SH-SY5Y (cell line): ENCODE results near the gene KRT73.

Experiments
- GATA2 ChIP-seq: IDR thresholded peaks from 2 replicates; pipeline ENCODE4 v1.6.1; 2011; ENCODE audit warnings: mild to moderate bottlenecking, low read depth, low read length
- GATA3 ChIP-seq: IDR thresholded peaks from 2 replicates; pipeline ENCODE4 v1.6.1; 2011; ENCODE audit warnings: low read depth, mild to moderate bottlenecking, low read length, moderate library complexity

The KRT73 gene

GRCh38 chr12:52636189-52636588, 17.8 kb upstream of the KRT73 start:
- TF ChIP-seq GATA2: no peak
- no peak for TF ChIP-seq GATA3

DNA sequence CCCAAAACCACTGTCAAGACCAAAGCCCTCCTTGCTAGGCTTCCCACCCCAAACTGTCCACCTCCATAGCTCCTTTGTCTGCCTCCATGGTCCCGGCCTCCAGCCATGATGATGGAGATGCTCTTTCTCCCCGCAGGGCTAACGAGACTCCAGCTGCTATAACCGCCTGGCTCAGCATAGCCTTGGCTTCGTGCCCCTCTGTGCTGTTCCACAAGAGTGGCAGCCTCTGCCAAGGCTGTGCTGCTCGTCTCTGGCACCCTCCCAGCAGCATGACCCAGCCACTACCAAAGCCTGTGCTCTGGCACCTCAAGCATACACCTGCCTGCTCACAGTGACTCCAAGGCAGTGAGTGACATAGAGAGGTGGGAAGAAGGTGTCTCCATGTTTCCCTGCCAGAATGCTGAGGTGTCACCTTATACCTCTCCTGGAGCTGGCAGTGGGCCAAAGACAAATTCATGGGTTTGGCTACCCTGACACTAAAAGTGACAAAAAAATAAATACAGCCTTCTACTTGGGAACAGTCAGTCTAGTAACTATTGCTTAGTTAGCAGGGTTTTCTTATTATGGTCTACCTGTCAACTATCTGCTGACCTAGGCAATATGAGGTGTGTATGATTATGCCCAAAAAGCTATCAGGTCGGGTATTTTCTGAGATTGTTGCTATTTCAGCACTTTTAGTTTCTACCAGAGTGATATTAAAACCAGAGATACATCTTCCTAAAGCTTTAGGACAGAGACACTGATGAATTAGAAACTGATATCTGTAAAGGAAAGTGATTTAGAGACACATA, 16.1 kb upstream of the KRT73 start:
- TF ChIP-seq GATA3: no peak
- TF ChIP-seq GATA2: no peak

GRCh38 chr12:52633383-52633782, 15.0 kb upstream of the KRT73 start:
- TF ChIP-seq GATA2: no peak
- TF ChIP-seq GATA3: no peak

DNA sequence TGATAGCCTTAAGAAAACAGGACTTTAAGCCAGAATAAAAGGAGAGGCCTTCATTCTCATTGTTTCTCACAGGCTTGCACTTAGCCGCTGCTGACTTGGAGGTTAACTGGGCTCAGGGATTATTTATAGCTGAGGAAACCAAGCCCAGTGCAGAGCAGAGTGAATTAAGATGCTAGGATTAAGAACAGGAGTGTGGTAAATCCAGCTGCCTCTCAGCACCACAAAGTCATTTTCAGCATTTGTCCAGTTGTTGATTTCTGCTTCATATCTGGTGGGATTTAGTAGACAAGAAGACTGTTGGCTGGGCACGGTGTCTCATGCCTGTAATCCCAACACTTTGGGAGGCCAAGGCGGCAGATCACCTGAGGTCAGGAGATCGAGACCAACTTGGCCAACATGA, 14.3 kb upstream of the KRT73 start:
- TF ChIP-seq GATA3 (no peak), GATA2 (no peak)

DNA sequence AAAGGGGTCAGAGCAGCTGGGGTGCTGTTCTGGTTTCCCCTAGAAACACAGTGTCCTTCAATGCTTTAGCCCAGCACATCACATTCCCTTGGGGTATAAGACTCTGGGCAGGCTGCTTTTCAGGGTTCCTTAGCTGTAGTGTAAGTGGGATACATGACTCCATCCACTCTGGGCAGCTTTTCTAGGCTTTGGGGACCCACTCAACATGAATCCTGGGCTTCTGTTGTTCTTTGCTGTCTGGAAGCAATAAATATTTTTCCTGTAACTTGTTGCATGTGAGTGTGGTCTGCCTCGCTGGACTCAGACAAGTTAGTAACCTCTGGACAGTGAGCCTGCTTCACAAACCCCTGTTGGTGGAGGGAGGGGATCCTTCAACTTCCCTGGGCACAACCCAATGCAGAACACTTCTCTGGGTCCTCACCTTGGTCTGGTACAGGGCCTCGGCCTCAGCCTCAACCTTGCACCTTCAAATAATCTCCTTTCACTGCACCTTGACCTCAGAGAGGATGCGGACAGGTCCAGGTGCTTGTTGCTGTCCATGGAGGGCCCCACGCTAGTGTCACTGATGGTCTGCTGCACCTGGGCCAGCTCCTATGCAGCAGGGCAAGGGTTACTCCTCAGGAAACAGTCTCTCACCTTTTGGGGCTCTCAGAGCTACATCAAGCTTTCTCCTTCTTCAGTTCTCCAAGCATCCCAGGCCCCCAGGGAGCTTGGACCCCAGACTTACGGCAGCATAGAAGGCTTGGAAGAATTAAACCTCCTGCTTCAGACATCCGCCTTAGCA, 13.5 kb upstream of the KRT73 start:
- TF ChIP-seq GATA2 (no peak), GATA3 (no peak)

- TF ChIP-seq GATA3: no peak
- TF ChIP-seq GATA2: no peak
These were observed 12.9 kb upstream of the KRT73 start for GRCh38 chr12:52631264-52631663.

DNA sequence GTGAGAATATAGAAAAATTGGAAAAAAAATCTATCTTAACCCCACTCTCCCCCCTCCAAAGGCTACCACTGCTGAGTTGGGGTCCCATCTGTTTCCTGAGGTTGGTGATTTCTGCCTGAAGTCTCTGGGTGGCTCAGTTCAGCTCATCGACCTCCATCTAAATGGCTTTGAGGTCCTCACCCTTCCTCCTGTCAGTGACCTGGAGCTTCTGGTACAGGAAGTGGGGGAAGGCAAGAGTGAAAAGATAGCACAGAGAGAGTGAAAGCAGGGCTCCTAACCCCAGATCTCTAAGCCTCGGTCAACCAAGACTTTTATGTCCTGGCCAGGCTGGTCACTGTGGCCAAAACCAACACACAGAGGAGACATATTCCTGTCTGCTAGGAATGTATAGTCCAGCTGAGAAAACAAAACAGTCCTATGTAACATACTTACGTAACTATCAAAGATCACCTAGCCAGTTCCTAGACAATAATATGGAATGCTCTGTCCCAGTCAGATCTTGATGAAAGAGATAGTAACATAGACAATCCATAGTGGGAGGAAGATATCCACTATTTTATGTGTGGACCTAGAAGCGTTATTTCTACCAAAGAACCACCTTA, 12.3 kb upstream of the KRT73 start:
- TF ChIP-seq GATA3 (no peak), GATA2 (no peak)

- TF ChIP-seq GATA2 (no peak), GATA3 (no peak)
These were observed 11.7 kb upstream of the KRT73 start for GRCh38 chr12:52630008-52630500.

GRCh38 chr12:52629281-52630007, 11.1 kb upstream of the KRT73 start:
- TF ChIP-seq GATA2 (no peak), GATA3 (no peak)

GRCh38 chr12:52628841-52629240, 10.5 kb upstream of the KRT73 start:
- TF ChIP-seq GATA3: no peak
- no peak for TF ChIP-seq GATA2

DNA sequence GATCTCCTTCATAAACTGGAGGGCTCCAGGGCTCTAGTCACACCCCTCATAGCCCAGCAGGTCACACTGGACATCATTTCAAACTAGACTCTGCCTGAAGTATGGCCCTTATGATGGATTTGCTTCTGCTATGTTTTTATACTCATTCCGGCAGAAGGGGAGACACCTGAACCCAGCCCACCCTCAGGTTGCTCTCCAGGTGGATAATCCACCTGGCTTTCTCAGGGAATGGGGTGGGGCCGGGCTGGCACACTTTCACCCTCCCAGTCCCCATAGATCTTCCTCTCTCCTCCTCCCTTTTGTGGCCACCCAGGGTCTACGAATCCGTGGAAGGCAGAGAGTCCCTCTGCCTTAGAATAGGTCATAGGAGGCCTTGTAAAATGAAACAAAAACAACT, 9.8 kb upstream of the KRT73 start:
- no peak for TF ChIP-seq GATA3
- TF ChIP-seq GATA2: no peak

DNA sequence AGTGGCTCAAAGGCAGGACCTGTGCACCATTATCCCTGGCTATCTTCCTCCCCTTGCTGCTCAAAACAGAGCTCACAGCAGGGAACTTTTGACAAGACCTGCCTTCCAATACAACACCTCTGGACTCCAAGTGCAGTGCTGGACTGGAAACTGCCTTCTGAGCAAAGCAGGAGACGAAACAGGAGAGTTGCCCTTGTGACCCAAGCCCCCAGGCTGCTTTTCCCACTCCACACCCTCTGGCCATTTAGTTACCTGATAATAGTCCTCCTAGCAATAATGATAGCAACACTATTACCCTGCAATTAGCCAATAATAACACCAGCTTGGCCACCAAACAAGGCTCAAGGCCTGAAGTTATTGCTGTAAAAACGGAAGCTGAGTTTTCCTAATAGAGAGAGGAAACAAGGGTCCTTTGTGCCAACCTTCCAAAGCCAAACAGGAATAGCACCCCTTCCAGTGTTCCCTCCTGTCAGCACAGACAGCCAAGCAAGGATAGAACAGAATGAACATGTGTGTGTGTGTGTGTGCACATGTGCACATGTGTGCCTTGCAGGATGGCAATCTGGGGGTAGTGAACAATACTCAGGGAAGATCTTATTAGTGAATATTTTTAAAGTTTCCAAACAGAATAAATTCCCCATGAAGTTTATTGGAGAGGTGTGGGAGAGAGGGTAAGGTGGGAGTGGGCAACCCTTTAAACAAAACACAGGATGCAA, 9.2 kb upstream of the KRT73 start:
- TF ChIP-seq GATA3 (no peak), GATA2 (no peak)

- TF ChIP-seq GATA2 (no peak), GATA3 (no peak)
These were observed 4.0 kb upstream of the KRT73 start for GRCh38 chr12:52622349-52622748.

- TF ChIP-seq GATA2: no peak
- TF ChIP-seq GATA3: no peak
These were observed 507 bp upstream of the KRT73 start for GRCh38 chr12:52618866-52619265.
